K562 (cell line): ENCODE results near the gene CD72. TPM values are rescaled to one million over a fixed set of nuclear protein-coding genes. Genes with fewer than 3 reads are reported as not detected.

ENCODE experiments used
- ATF1 ChIP-seq, 2 experiments: fragments of 450-650 bp in 1 of 2; IDR thresholded peaks; 2 replicates each; pipeline ENCODE4 v1.6.1; 2016; ENCODE audit warnings: missing compliant biosample characterization in 1 of 2, missing genetic modification characterization in 1 of 2
- CHD1 ChIP-seq: fragments of 200-600 bp; sonication (generic); IDR thresholded peaks from one replicate; pipeline ENCODE4 v1.6.1; 2012; ENCODE audit warnings: mild to moderate bottlenecking, moderate library complexity, low read length, inconsistent platforms
- FOXA1 ChIP-seq: fragments of 450-650 bp; IDR thresholded peaks from 2 replicates; pipeline ENCODE4 v1.6.1; 2016; ENCODE audit warnings: mild to moderate bottlenecking, borderline replicate concordance
- ILF3 ChIP-seq: fragments of 450-650 bp; IDR thresholded peaks from 2 replicates; pipeline ENCODE4 v1.6.1; 2018; ENCODE audit warnings: antibody characterized with exemption, mild to moderate bottlenecking, moderate library complexity, borderline replicate concordance
- JUNB ChIP-seq: fragments of 450-650 bp; formaldehyde crosslinking; conservative IDR thresholded peaks from 2 replicates; pipeline ENCODE4 v1.4.0; 2020; ENCODE audit warnings: mild to moderate bottlenecking
- KLF10 ChIP-seq: fragments of 250-450 bp; sonication (Bioruptor Pico); IDR thresholded peaks from 2 replicates; pipeline ENCODE4 v1.6.1; 2021; ENCODE audit warnings: matching md5 sums
- MYNN ChIP-seq, 2 experiments: sonication (generic); formaldehyde crosslinking in 1 of 2; IDR thresholded peaks; 2 replicates each; pipeline versions ENCODE4 v1.5.0 to v1.6.1; 2016 to 2020; ENCODE audit warnings: antibody characterized with exemption in 1 of 2, missing genetic modification reagents in 1 of 2
- NR2C1 ChIP-seq, 2 experiments: fragments of 450-650 bp; IDR thresholded peaks; 2 replicates each; pipeline ENCODE4 v1.6.1; 2017; ENCODE audit warnings: mild to moderate bottlenecking in 2 of 2, antibody characterized with exemption in 1 of 2, inconsistent platforms in 1 of 2, missing compliant biosample characterization in 1 of 2, missing genetic modification characterization in 1 of 2
- POLR3G ChIP-seq: IDR thresholded peaks from 2 replicates; pipeline ENCODE4 v1.6.1; 2011; ENCODE audit not compliant: insufficient read length, insufficient replicate concordance; ENCODE audit errors: extremely low read depth
- SMAD3 ChIP-seq: fragments of 450-650 bp; formaldehyde crosslinking; conservative IDR thresholded peaks from 2 replicates; pipeline ENCODE4 v1.4.0; 2020; ENCODE audit warnings: mild to moderate bottlenecking
- SMARCA5 ChIP-seq: fragments of 450-650 bp; IDR thresholded peaks from 2 replicates; pipeline ENCODE4 v1.6.1; 2016
- SPI1 ChIP-seq: IDR thresholded peaks from 2 replicates; pipeline ENCODE4 v1.6.1; 2011; ENCODE audit warnings: low read depth, low read length, control low read depth, borderline replicate concordance
- TCF7 ChIP-seq: sonication (generic); IDR thresholded peaks from 2 replicates; pipeline ENCODE4 v1.6.1; 2016; ENCODE audit warnings: antibody characterized with exemption, borderline replicate concordance
- ZC3H8 ChIP-seq: fragments of 450-650 bp; IDR thresholded peaks from 2 replicates; pipeline ENCODE4 v1.6.1; 2017
- ZNF134 ChIP-seq: fragments of 250-450 bp; sonication (Bioruptor Pico); conservative IDR thresholded peaks from 2 replicates; pipeline ENCODE4 v1.4.0; 2020
- ZNF197 ChIP-seq: fragments of 200-800 bp; sonication (Bioruptor generic); IDR thresholded peaks from 2 replicates; pipeline ENCODE4 v1.6.1; 2016; ENCODE audit warnings: low read depth, missing genetic modification characterization, missing compliant biosample characterization
- ZNF551 ChIP-seq: fragments of 250-450 bp; sonication (Bioruptor Pico); IDR thresholded peaks from 2 replicates; pipeline ENCODE4 v1.5.0; 2021; ENCODE audit warnings: mild to moderate bottlenecking, moderate library complexity
- polyA plus RNA-seq, 8 experiments: library from polyadenylated mRNA; depleted of rRNA in 4 of 8; stranded (reverse) in 5 of 8; unstranded in 3 of 8; fragments of >200 nt; fragmentation: Nextera tagmentation in 2 of 8; fragmentation: Illumina TruSeq in 1 of 8; extraction: Ambion mirVana in 2 of 8; extraction: Trizol in 1 of 8; gene quantifications; 2 replicates each; pipeline versions ENCODE4 v1.2.1 to v1.2.3, GENCODE V29; 2011 to 2014; ENCODE audit warnings: inconsistent platforms in 1 of 8, missing spikeins in 1 of 8
- total RNA-seq, 7 experiments: library from RNA; depleted of rRNA in 6 of 7; stranded (reverse); fragments of >200 nt in 6 of 7; fragmentation: Illumina TruSeq in 2 of 7; extraction: Trizol in 2 of 7; gene quantifications; 2 replicates each; pipeline versions ENCODE4 v1.2.1 to v1.2.3, GENCODE V29; 2011 to 2021; ENCODE audit warnings: low replicate concordance in 1 of 7
- TF ChIP-seq, protein P1 (sequence below): fragments of 250-450 bp; sonication (Bioruptor Pico); IDR thresholded peaks from 2 replicates; pipeline ENCODE4 v1.5.1; 2021; ENCODE audit warnings: mild to moderate bottlenecking
- TF ChIP-seq, protein P2 (sequence below): IDR thresholded peaks from 3 replicates; pipeline ENCODE4 v1.6.1; 2011; ENCODE audit warnings: borderline replicate concordance, mild to moderate bottlenecking, moderate library complexity; ENCODE audit not compliant: insufficient read length; ENCODE audit errors: extremely low read depth
- TF ChIP-seq, protein P3 (sequence below): fragments of 250-450 bp; sonication (Bioruptor Pico); IDR thresholded peaks from 2 replicates; pipeline ENCODE4 v1.5.0; 2021
- TF ChIP-seq, protein P4 (sequence below): fragments of 250-450 bp; sonication (Bioruptor Pico); IDR thresholded peaks from 2 replicates; pipeline ENCODE4 v1.4.0; 2020; ENCODE audit warnings: mild to moderate bottlenecking, moderate library complexity

Gene CD72
- total and polyA plus RNA-seq, 9 of the 15 experiments (the other 6 are each of a cell fraction or from before 2014, with no cell fraction given) = 0.11 to 0.78 (median 0.27) TPM; not detected in 1

DNA sequence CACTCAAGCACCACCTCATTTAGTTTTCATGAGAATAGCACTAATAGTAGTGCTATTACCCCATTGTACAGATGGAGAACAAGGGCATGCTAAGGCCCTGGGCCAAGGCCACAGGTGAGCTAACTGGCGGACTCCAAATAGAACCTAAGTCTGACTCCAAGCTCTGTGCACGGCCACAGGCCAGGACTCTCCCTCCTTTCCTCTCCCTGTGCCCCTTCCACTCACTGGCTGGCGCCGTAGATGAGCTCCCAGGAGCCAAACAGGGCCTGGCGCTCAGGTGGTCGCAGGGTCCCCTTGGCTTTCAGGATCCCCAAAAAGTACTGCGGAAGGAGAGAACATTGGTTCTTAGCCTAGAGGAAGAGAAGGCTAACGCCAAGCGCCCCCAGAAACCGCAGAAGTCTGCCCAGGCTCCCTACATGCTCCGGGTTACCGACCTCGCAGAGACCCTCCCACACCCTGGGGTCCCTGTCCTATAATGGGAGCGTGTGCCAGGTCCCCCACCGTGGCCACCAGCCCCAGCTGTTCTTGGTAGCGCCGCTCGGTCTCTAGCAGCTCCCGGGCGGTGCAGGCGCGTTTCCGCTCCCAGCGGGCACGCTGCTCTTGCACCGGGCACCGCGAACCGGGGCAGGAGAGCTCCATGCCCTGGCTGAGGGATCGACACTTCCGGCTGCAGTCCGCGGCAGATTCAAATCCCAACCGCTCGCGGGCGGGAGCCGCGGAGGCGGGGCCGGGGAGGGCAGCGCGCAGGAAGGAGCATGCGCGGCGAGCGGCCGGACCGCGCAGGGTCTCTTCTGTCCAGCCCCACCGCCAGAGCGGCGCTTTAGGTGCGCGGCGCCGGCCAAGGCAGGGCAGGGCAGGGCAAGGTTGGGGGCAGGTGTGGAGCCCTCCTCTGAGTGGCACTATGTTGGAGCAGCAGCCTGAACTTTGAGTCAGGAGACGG, 46.6 kb upstream of the CD72 start, which contains the start of gene ARHGEF39 (continued):
- TF ChIP-seq NR2C1 (IDR thresholded peaks at IDR 0.05) (no peak), NR2C1 (tag; IDR thresholded peaks at IDR 0.05) (no peak), ILF3 (no peak), KLF10 (CRISPR knock-in tag) (no peak), JUNB (CRISPR knock-in tag) (no peak), ZNF551 (no peak), SMARCA5 (no peak), SPI1 (no peak), TCF7 (no peak), ZC3H8 (no peak), POLR3G (no peak), MYNN (IDR thresholded peaks at IDR 0.05) (peak; percentile 47; the same call in 1 of the 2 replicates), MYNN (CRISPR knock-in tag; IDR thresholded peaks at IDR 0.05) (no peak), FOXA1 (no peak), ZNF134 (no peak), ATF1 (CRISPR knock-in tag; IDR thresholded peaks at IDR 0.05) (no peak), ATF1 (tag; IDR thresholded peaks at IDR 0.05) (0 out of 2 replicates have a peak, but pooled peaks have one; percentile 13), SMAD3 (CRISPR knock-in tag) (no peak), ZNF197 (CRISPR knock-in tag) (no peak), CHD1 (no peak)
- TF ChIP-seq, protein P1, sequence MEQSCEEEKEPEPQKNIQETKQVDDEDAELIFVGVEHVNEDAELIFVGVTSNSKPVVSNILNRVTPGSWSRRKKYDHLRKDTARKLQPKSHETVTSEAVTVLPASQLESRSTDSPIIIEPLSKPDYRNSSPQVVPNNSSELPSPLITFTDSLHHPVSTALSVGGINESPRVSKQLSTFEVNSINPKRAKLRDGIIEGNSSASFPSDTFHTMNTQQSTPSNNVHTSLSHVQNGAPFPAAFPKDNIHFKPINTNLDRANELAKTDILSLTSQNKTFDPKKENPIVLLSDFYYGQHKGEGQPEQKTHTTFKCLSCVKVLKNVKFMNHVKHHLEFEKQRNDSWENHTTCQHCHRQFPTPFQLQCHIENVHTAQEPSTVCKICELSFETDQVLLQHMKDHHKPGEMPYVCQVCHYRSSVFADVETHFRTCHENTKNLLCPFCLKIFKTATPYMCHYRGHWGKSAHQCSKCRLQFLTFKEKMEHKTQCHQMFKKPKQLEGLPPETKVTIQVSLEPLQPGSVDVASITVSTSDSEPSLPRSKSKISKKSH (CRISPR knock-in tag) = no peak
- TF ChIP-seq, protein P2, sequence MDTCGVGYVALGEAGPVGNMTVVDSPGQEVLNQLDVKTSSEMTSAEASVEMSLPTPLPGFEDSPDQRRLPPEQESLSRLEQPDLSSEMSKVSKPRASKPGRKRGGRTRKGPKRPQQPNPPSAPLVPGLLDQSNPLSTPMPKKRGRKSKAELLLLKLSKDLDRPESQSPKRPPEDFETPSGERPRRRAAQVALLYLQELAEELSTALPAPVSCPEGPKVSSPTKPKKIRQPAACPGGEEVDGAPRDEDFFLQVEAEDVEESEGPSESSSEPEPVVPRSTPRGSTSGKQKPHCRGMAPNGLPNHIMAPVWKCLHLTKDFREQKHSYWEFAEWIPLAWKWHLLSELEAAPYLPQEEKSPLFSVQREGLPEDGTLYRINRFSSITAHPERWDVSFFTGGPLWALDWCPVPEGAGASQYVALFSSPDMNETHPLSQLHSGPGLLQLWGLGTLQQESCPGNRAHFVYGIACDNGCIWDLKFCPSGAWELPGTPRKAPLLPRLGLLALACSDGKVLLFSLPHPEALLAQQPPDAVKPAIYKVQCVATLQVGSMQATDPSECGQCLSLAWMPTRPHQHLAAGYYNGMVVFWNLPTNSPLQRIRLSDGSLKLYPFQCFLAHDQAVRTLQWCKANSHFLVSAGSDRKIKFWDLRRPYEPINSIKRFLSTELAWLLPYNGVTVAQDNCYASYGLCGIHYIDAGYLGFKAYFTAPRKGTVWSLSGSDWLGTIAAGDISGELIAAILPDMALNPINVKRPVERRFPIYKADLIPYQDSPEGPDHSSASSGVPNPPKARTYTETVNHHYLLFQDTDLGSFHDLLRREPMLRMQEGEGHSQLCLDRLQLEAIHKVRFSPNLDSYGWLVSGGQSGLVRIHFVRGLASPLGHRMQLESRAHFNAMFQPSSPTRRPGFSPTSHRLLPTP = no peak
- TF ChIP-seq, protein P3, sequence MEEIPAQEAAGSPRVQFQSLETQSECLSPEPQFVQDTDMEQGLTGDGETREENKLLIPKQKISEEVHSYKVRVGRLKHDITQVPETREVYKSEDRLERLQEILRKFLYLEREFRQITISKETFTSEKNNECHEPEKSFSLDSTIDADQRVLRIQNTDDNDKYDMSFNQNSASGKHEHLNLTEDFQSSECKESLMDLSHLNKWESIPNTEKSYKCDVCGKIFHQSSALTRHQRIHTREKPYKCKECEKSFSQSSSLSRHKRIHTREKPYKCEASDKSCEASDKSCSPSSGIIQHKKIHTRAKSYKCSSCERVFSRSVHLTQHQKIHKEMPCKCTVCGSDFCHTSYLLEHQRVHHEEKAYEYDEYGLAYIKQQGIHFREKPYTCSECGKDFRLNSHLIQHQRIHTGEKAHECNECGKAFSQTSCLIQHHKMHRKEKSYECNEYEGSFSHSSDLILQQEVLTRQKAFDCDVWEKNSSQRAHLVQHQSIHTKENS (CRISPR knock-in tag) = no peak
- TF ChIP-seq, protein P4, sequence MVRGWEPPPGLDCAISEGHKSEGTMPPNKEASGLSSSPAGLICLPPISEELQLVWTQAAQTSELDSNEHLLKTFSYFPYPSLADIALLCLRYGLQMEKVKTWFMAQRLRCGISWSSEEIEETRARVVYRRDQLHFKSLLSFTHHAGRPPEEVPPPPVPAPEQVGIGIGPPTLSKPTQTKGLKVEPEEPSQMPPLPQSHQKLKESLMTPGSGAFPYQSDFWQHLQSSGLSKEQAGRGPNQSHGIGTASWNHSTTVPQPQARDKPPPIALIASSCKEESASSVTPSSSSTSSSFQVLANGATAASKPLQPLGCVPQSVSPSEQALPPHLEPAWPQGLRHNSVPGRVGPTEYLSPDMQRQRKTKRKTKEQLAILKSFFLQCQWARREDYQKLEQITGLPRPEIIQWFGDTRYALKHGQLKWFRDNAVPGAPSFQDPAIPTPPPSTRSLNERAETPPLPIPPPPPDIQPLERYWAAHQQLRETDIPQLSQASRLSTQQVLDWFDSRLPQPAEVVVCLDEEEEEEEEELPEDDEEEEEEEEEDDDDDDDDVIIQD (CRISPR knock-in tag) = no peak
